HG02798 (cell line): Measurements from ENCODE around the gene HSPG2.
"Not testable (repeated sequence)": the region's sequence is repeated elsewhere in the genome, so short reads cannot be mapped to it uniquely, and the experiment has no call there.

Experiments
- ATAC-seq: cut with Tn5 transposase; IDR thresholded peaks from one replicate; pipeline ENCODE4 v1.9.1; 2021; ENCODE audit warnings: mild to moderate bottlenecking; ENCODE audit not compliant: unreplicated experiment, poor library complexity

Gene HSPG2

GRCh38 chr1:21956720-21957552 is 19.8 kb upstream of the HSPG2 start:
- ATAC-seq, result no peak

- no peak for ATAC-seq
Observed at GRCh38 chr1:21955501-21956281, 18.6 kb upstream of the HSPG2 start.

GRCh38 chr1:21955058-21955457 is 17.9 kb upstream of the HSPG2 start:
- ATAC-seq, result no peak

GRCh38 chr1:21952786-21953520 is 15.8 kb upstream of the HSPG2 start:
- no peak for ATAC-seq

- ATAC-seq, result no peak
Observed at GRCh38 chr1:21951226-21951870, 14.2 kb upstream of the HSPG2 start.

GRCh38 chr1:21950734-21951133 is 13.6 kb upstream of the HSPG2 start:
- no peak for ATAC-seq

GRCh38 chr1:21946836-21947587 is 9.9 kb upstream of the HSPG2 start:
- no peak for ATAC-seq

- no peak for ATAC-seq
Observed at GRCh38 chr1:21944733-21945073, 7.6 kb upstream of the HSPG2 start.

- not testable (repeated sequence) for ATAC-seq
Observed at GRCh38 chr1:21942959-21943640, 6.0 kb upstream of the HSPG2 start.

- ATAC-seq, result no peak
Observed at GRCh38 chr1:21942464-21942863, 5.4 kb upstream of the HSPG2 start.

GRCh38 chr1:21941370-21941769 is 4.3 kb upstream of the HSPG2 start:
- no peak for ATAC-seq

GRCh38 chr1:21940492-21940891 is 3.4 kb upstream of the HSPG2 start:
- no peak for ATAC-seq

- ATAC-seq, result no peak
Observed at GRCh38 chr1:21939650-21940374, 2.7 kb upstream of the HSPG2 start.

GRCh38 chr1:21938732-21939538 is 1.8 kb upstream of the HSPG2 start:
- no peak for ATAC-seq

GRCh38 chr1:21937372-21938121 is 437 bp upstream of the HSPG2 start:
- ATAC-seq, result peak; percentile 64

- ATAC-seq, result peak; percentile 11
Observed at GRCh38 chr1:21936366-21937031, 611 bp downstream of the HSPG2 start.
